ENCODE measurements around the gene CTNNAL1.
A peak's percentile ranks its signal among the peaks of the same experiment; 100 is the strongest.

CTNNAL1 gene

DNA sequence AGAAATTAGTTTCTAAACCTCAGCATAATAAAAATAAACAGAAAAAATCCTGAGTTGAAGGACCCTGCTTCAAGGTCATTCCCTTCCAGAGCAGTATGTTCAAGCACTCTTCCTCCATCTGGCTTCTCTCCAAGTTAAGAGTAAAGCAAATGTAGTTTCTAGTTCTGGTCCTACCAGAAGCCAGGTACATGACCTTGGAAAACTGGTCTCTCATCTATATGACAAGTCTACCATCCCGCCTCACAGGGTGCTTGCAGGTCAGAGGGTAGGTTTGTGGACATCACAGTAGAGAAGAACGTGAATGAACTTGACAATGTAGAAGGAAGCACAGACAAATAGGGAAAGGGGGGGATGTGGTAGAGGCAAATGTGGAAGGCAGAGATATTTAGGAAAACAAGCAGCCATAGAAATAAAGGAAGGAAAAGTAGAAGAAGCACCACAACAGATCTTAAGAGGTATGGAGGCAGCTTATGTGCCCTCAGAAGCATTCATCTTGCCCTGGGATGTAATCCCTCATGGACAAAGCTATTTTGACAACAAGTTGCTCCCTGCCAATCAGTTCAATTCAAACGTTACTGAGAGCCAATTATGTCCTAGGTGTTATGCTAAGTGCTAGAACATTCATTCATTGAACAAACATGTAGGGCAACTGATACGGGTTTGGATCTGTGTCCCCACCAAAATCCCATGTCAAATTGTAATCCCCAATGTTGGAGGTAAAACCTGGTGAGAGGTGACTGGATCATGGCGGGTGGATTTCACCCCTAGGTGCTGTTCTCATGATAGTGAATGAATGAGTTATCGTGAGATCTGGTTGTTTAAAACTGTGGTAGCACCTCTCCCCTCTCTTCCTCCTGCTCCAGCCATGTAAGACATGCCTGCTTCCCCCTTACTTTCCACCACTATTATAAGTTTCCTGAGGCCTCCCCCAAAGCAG, 23.7 kb upstream of the CTNNAL1 start:
- TF ChIP-seq, protein P1, sequence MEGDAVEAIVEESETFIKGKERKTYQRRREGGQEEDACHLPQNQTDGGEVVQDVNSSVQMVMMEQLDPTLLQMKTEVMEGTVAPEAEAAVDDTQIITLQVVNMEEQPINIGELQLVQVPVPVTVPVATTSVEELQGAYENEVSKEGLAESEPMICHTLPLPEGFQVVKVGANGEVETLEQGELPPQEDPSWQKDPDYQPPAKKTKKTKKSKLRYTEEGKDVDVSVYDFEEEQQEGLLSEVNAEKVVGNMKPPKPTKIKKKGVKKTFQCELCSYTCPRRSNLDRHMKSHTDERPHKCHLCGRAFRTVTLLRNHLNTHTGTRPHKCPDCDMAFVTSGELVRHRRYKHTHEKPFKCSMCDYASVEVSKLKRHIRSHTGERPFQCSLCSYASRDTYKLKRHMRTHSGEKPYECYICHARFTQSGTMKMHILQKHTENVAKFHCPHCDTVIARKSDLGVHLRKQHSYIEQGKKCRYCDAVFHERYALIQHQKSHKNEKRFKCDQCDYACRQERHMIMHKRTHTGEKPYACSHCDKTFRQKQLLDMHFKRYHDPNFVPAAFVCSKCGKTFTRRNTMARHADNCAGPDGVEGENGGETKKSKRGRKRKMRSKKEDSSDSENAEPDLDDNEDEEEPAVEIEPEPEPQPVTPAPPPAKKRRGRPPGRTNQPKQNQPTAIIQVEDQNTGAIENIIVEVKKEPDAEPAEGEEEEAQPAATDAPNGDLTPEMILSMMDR (IDR thresholded peaks at IDR 0.05; ENCODE audit: control insufficient read depth, extremely low read depth, insufficient read depth), result no peak
- no peak overlapping the region for H3K4me3 ChIP-seq (ENCODE audit: low read depth, low read length)
- DNase-seq (ENCODE audit: low read depth), result no peak

DNA sequence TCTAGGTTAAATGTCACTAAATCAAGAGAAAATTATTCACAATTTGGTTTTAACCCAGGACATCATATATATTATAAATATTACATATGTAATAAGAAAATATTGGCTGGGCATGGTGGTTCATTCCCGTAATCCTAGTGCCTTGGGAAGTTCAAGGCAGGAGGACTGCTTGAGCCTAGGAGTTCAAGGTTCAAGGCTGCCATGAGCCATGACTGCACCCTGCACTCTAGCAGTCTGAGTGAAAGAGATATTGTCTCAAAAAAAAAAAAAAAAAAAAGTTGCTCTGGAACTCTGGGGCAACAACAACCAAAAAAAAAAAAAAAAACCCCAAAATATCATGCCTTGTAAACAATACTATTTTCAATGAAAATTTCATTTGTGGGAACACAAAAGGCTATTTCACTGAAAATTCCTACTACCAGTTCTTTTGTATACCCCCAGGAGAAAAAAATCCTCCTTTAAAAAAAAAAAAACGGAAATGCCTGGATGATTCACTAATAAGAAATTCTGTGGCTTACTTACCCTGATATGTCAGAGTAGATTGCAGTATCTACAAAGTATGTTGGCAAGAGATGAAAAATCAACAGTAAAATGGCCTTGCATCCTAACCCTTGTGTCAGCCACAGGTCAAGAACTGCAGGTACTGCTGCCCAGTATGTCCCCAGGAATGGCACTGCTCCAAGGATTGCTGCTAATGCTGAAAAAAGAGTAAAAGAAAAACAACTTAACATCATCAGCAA, 22.6 kb upstream of the CTNNAL1 start:
- no peak overlapping the region for H3K4me3 ChIP-seq (ENCODE audit: low read depth, low read length)
- DNase-seq (ENCODE audit: low read depth), result peak; percentile 79
- TF ChIP-seq, protein P1 (IDR thresholded peaks at IDR 0.05; ENCODE audit: control insufficient read depth, extremely low read depth, insufficient read depth), result no peak

DNA sequence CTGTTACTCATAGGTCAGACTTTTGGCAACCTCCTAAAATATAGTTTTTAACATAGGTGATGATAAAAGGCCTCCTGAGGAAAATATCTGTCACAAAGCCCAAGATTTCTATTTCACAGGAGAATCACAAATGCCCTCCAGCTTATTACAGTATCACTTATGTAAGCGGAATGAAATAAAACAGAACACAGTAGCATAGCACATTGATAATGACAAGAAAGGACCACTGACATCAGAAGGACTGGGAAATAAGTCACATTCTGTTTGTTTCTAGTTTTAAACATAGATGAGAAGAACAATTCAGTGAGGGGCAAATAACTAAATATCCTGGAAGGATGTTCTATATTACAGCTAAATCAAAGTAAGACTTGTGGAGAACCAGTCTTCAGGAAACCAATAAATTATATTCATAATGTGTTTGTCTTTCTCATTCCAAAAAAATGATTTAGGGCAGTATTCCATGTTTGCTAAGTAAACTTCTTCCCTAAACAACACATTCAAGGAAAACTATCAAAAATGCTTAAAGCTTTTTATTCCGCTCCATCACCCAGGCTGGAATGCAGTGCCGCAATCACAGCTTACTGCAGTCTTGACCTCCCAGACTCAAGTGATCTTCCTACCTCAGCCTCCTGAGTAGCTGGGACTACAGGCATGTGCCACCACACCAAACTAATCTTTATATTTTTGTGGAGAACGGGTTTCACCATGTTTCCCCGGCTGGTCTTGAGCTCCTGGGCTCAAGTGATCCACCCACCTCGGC, 20.8 kb upstream of the CTNNAL1 start:
- TF ChIP-seq, protein P1 (IDR thresholded peaks at IDR 0.05; ENCODE audit: control insufficient read depth, extremely low read depth, insufficient read depth), result no peak
- DNase-seq (ENCODE audit: low read depth), result no peak
- H3K4me3 ChIP-seq (ENCODE audit: low read depth, low read length), result no peak overlapping the region

DNA sequence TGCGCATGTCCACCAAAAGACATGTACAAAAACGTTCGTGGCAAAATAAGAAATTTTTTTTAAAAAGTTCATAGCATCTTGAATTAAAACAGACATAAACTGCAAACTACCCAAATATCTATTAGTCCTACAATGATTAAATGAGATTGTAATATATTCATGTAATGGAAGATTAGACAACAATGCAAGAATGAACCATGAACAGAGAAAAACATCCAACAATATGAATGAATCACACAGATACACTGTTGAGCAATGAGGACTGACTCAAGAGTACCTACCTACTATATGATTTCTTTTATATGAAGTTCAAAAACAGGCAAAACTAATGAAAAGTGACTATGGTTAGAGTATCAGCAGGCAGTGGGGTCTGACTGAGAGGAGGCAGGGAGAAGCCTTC, 17.9 kb upstream of the CTNNAL1 start:
- no peak for DNase-seq (ENCODE audit: low read depth)
- H3K4me3 ChIP-seq (ENCODE audit: low read depth, low read length), result no peak overlapping the region
- TF ChIP-seq, protein P1 (IDR thresholded peaks at IDR 0.05; ENCODE audit: control insufficient read depth, extremely low read depth, insufficient read depth), result no peak

DNA sequence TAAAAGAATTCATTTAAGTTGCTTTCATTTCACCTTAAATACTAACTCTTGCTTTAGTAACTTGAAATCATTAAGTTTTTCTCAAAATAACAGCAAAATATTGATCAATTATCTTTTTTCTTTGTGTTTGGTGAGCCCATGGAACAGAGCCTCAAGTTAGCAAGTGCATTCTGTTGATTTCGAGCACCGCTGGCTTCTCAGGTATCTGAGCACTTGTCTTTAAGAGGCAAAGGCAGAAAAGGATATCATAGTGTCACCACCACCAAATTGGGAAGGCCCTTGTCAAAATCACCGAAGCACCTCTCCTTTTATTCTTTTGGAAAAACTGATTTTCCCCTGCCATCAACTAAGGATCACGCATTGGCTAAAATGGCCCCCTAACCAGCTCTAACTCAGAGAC, 17.1 kb upstream of the CTNNAL1 start:
- TF ChIP-seq, protein P1 (IDR thresholded peaks at IDR 0.05; ENCODE audit: control insufficient read depth, extremely low read depth, insufficient read depth), result no peak
- no peak for DNase-seq (ENCODE audit: low read depth)
- H3K4me3 ChIP-seq (ENCODE audit: low read depth, low read length), result no peak overlapping the region

DNA sequence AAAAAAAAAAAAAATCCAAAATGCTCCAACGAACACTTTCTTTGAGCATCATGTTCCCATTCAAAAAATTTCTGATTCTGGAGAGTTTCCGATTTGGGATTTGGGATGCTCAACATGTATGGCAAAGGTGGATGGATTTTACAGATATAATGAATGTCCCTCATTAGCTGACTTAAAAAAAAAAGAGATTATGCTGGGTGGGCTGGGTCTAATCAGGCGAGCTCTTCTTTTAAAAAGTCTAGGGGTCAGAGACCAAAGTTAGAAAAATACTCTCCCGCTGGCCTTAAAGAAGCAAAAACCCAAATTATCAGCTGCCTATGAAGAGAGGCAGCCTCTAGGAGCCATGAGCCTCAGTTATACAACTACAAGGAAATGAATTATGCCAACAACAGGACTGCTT, 15.2 kb upstream of the CTNNAL1 start:
- no peak for DNase-seq (ENCODE audit: low read depth)
- TF ChIP-seq, protein P1 (IDR thresholded peaks at IDR 0.05; ENCODE audit: control insufficient read depth, extremely low read depth, insufficient read depth), result no peak
- no peak overlapping the region for H3K4me3 ChIP-seq (ENCODE audit: low read depth, low read length)
